CD4-positive, CD25-positive, alpha-beta regulatory T cell (primary cell): ENCODE data around the gene POLR2A. TPM values are rescaled to one million over a fixed set of nuclear protein-coding genes. Genes with fewer than 3 reads are reported as not detected.

Experiments used
- ATAC-seq, 2 donors: fragments of 150-1000 bp; cut with Tn5 transposase; one replicate each; pipeline ENCODE4 v1.10.0; 2021; ENCODE audit warnings: low read depth in 2 of 2, moderate number of reproducible peaks in 2 of 2, moderate library complexity in 1 of 2
- DNase-seq, 3 donors: peaks; one replicate each; pipeline versions ENCODE4 v3.0.0 to v3.0.0-alpha.2; 2012 to 2022; ENCODE audit warnings: mixed read lengths in 1 of 3
- H3K27ac ChIP-seq: one replicate; pipeline ENCODE4 v1.7.0; 2013; ENCODE audit warnings: mild to moderate bottlenecking, low read length; ENCODE audit not compliant: insufficient read depth, poor library complexity, severe bottlenecking
- H3K27me3 ChIP-seq: one replicate; pipeline ENCODE4 v1.7.0; 2013; ENCODE audit warnings: low read length; ENCODE audit not compliant: control insufficient read depth, insufficient read depth
- H3K36me3 ChIP-seq: one replicate; pipeline ENCODE4 v1.7.0; 2013; ENCODE audit warnings: mild to moderate bottlenecking, low read length, moderate library complexity; ENCODE audit not compliant: control insufficient read depth, insufficient read depth
- H3K4me1 ChIP-seq: 2 replicates; pipeline ENCODE4 v1.7.0; 2013; ENCODE audit warnings: mild to moderate bottlenecking, low read length; ENCODE audit not compliant: insufficient read depth, control insufficient read depth, poor library complexity, severe bottlenecking
- H3K4me3 ChIP-seq: one replicate; pipeline ENCODE4 v1.7.0; 2013; ENCODE audit warnings: low read depth, mild to moderate bottlenecking, low read length, moderate library complexity
- H3K9me3 ChIP-seq, 2 experiments: 1 replicate in 1 of 2; 2 replicates in 1 of 2; pipeline ENCODE4 v1.7.0; 2013; ENCODE audit warnings: low read length in 2 of 2, mild to moderate bottlenecking in 1 of 2, moderate library complexity in 1 of 2; ENCODE audit not compliant: control insufficient read depth in 2 of 2
- H3K27ac Mint-ChIP-seq, 3 donors: one replicate each; pipeline ENCODE4 v1.8.0; 2020 to 2022; ENCODE audit warnings: mild to moderate bottlenecking in 3 of 3, mixed read lengths in 3 of 3, moderate library complexity in 2 of 3
- H3K27me3 Mint-ChIP-seq: one replicate; pipeline ENCODE4 v1.8.0; 2022; ENCODE audit warnings: mild to moderate bottlenecking, mixed read lengths
- H3K36me3 Mint-ChIP-seq: one replicate; pipeline ENCODE4 v1.8.0; 2020; ENCODE audit warnings: mixed read lengths
- H3K4me1 Mint-ChIP-seq, 4 donors: one replicate each; pipeline ENCODE4 v1.8.0; 2020 to 2022; ENCODE audit warnings: mixed read lengths in 4 of 4, mild to moderate bottlenecking in 1 of 4
- H3K4me3 Mint-ChIP-seq, 4 donors: one replicate each; pipeline ENCODE4 v1.8.0; 2020 to 2022; ENCODE audit warnings: mild to moderate bottlenecking in 4 of 4, mixed read lengths in 4 of 4, moderate library complexity in 3 of 4
- H3K9me3 Mint-ChIP-seq, 7 donors: one replicate each; pipeline ENCODE4 v1.8.0; 2020 to 2022; ENCODE audit warnings: mixed read lengths in 7 of 7, mild to moderate bottlenecking in 3 of 7, moderate library complexity in 2 of 7
- polyA plus RNA-seq, 4 donors: library from polyadenylated mRNA; unstranded; fragments of 300-500 nt; fragmentation: Illumina TruSeq; gene quantifications; one replicate each; pipeline ENCODE4 v1.2.3, GENCODE V29; 2021
- total RNA-seq: library from RNA; stranded (reverse); gene quantifications from one replicate; pipeline ENCODE4 v1.2.3, GENCODE V29; 2022

POLR2A gene
- total and polyA plus RNA-seq, 5 donors from 2014 or later: 32.3 to 568 (median 41.0) TPM

- H3K36me3 Mint-ChIP-seq: peaks cover 27% of the 10 kb centered on the region
- Histone ChIP-seq H3K9me3 (no peaks in the 10 kb centered on the region), H3K4me1 (no peaks in the 10 kb centered on the region), H3K27ac (no peak overlapping the region), H3K4me3 (no peak overlapping the region), H3K36me3 (peaks cover 65% of the 10 kb centered on the region), H3K27me3 (no peaks in the 10 kb centered on the region)
- no peak for DNase-seq
- ATAC-seq: no peak
- H3K27me3 Mint-ChIP-seq: no peaks in the 10 kb centered on the region
- H3K9me3 Mint-ChIP-seq: no peaks in the 10 kb centered on the region
- H3K27ac Mint-ChIP-seq: no peak overlapping the region
- peaks cover 0 to 5% (median 0%) of the 10 kb centered on the region in 4 donors for H3K4me1 Mint-ChIP-seq
- H3K4me3 Mint-ChIP-seq: no peak overlapping the region
Measured at GRCh38 chr17:7512824-7513540, 28.8 kb downstream of the POLR2A start.

- DNase-seq (no peak), ATAC-seq (no peak)
- Histone ChIP-seq H3K4me3 (no peak overlapping the region), H3K36me3 (peaks cover 56% of the 10 kb centered on the region), H3K4me1 (no peaks in the 10 kb centered on the region), H3K27ac (no peak overlapping the region), H3K27me3 (no peaks in the 10 kb centered on the region), H3K9me3 (no peaks in the 10 kb centered on the region)
- Mint-ChIP-seq H3K4me3 (no peak overlapping the region), H3K36me3 (peaks cover 20% of the 10 kb centered on the region), H3K27me3 (no peaks in the 10 kb centered on the region), H3K4me1 (peaks cover 0 to 5% (median 0%) of the 10 kb centered on the region in 4 donors), H3K27ac (no peak overlapping the region), H3K9me3 (no peaks in the 10 kb centered on the region)
Measured at GRCh38 chr17:7513850-7514419, 29.8 kb downstream of the POLR2A start.

GRCh38 chr17:7515911-7516610 lies 31.9 kb downstream of the POLR2A start:
- H3K9me3 Mint-ChIP-seq: no peaks in the 10 kb centered on the region
- no peak for ATAC-seq
- no peak overlapping the region for H3K27ac Mint-ChIP-seq

GRCh38 chr17:7523033-7523432 lies 38.9 kb downstream of the POLR2A start:
- Histone ChIP-seq H3K9me3 (no peaks in the 10 kb centered on the region), H3K27me3 (no peaks in the 10 kb centered on the region), H3K27ac (no peak overlapping the region), H3K4me1 (no peaks in the 10 kb centered on the region), H3K4me3 (no peak overlapping the region), H3K36me3 (no peaks in the 10 kb centered on the region)
- H3K36me3 Mint-ChIP-seq: no peaks in the 10 kb centered on the region
- peak; percentile 28 to 62 (median 52) for DNase-seq
- ATAC-seq: peak in 1 of 2 donors; percentile 46
- H3K4me3 Mint-ChIP-seq: no peak overlapping the region
- peaks cover 0 to 4% (median 1%) of the 10 kb centered on the region in 4 donors for H3K4me1 Mint-ChIP-seq
- H3K27ac Mint-ChIP-seq: peak overlapping the region in 1 of 3 donors; percentile 51
- peaks cover 0 to 4% (median 0%) of the 10 kb centered on the region in 7 donors for H3K9me3 Mint-ChIP-seq
- no peaks in the 10 kb centered on the region for H3K27me3 Mint-ChIP-seq

More at GRCh38 chr17:7515911-7516610, 31.9 kb downstream of the POLR2A start:
- no peaks in the 10 kb centered on the region for H3K4me1 ChIP-seq
- DNase-seq: no peak
- Mint-ChIP-seq H3K4me3 (no peak overlapping the region), H3K4me1 (peaks cover 0 to 5% (median 0%) of the 10 kb centered on the region in 4 donors), H3K36me3 (peaks cover 8% of the 10 kb centered on the region), H3K27me3 (no peaks in the 10 kb centered on the region)
- no peak overlapping the region for H3K4me3 ChIP-seq
- no peaks in the 10 kb centered on the region for H3K27me3 ChIP-seq
- no peaks in the 10 kb centered on the region for H3K9me3 ChIP-seq
- no peak overlapping the region for H3K27ac ChIP-seq
- peaks cover 35% of the 10 kb centered on the region for H3K36me3 ChIP-seq

GRCh38 chr17:7528842-7529241 lies 44.7 kb downstream of the POLR2A start:
- Histone ChIP-seq H3K36me3 (no peaks in the 10 kb centered on the region), H3K4me1 (no peaks in the 10 kb centered on the region), H3K9me3 (peaks cover 0 to 8% of the 10 kb centered on the region in 2 experiments), H3K27ac (no peak overlapping the region), H3K27me3 (no peaks in the 10 kb centered on the region), H3K4me3 (no peak overlapping the region)
- no peak for ATAC-seq
- H3K36me3 Mint-ChIP-seq: no peaks in the 10 kb centered on the region
- H3K4me1 Mint-ChIP-seq: no peaks in the 10 kb centered on the region
- H3K27ac Mint-ChIP-seq: no peak overlapping the region
- peaks cover 0 to 14% (median 1%) of the 10 kb centered on the region in 7 donors for H3K9me3 Mint-ChIP-seq
- H3K4me3 Mint-ChIP-seq: no peak overlapping the region
- DNase-seq: no peak
- H3K27me3 Mint-ChIP-seq: peaks cover 5% of the 10 kb centered on the region

- H3K4me3 ChIP-seq: no peak overlapping the region
- Mint-ChIP-seq H3K36me3 (no peaks in the 10 kb centered on the region), H3K27ac (no peak overlapping the region), H3K9me3 (peaks cover 0 to 14% (median 1%) of the 10 kb centered on the region in 7 donors), H3K27me3 (peaks cover 5% of the 10 kb centered on the region), H3K4me3 (no peak overlapping the region), H3K4me1 (no peaks in the 10 kb centered on the region)
- H3K27me3 ChIP-seq: no peaks in the 10 kb centered on the region
- ATAC-seq: no peak
- no peak overlapping the region for H3K27ac ChIP-seq
- H3K36me3 ChIP-seq: no peaks in the 10 kb centered on the region
- no peaks in the 10 kb centered on the region for H3K4me1 ChIP-seq
- H3K9me3 ChIP-seq: peaks cover 0 to 8% of the 10 kb centered on the region in 2 experiments
- no peak for DNase-seq
Measured at GRCh38 chr17:7530023-7530900, 46.1 kb downstream of the POLR2A start.

- Mint-ChIP-seq H3K4me1 (no peaks in the 10 kb centered on the region), H3K27me3 (peaks cover 3% of the 10 kb centered on the region), H3K27ac (no peak overlapping the region), H3K36me3 (peaks cover 4% of the 10 kb centered on the region), H3K9me3 (no peaks in the 10 kb centered on the region), H3K4me3 (no peak overlapping the region)
- DNase-seq (no peak), ATAC-seq (no peak)
- H3K4me3 ChIP-seq: no peak overlapping the region
- H3K27me3 ChIP-seq: no peaks in the 10 kb centered on the region
- H3K9me3 ChIP-seq: peaks cover 0 to 6% of the 10 kb centered on the region in 2 experiments
- no peaks in the 10 kb centered on the region for H3K4me1 ChIP-seq
- no peaks in the 10 kb centered on the region for H3K36me3 ChIP-seq
- no peak overlapping the region for H3K27ac ChIP-seq
Measured at GRCh38 chr17:7538050-7538449, 53.9 kb downstream of the POLR2A start.
